Caki2 (cell line): ENCODE data around the gene KIF3A. TPM values are rescaled to one million over a fixed set of nuclear protein-coding genes. Genes with fewer than 3 reads are reported as not detected.
"Not testable (repeated sequence)": the region's sequence is repeated elsewhere in the genome, so short reads cannot be mapped to it uniquely, and the experiment has no call there.

Experiments used
- DNase-seq: peaks from one replicate; pipeline ENCODE4 v3.0.0-alpha.2; 2015; ENCODE audit warnings: low read depth
- in situ Hi-C: cut with HindIII; loops from 2 replicates; pipeline ENCODE4 v1.10.0; 2016; ENCODE audit warnings: low sequenced_read_pairs, low pct_unique_long_range_greater_than_20kb, mixed read lengths
- total RNA-seq: library from RNA; depleted of rRNA; stranded (reverse); fragments of >200 nt; shearing (Covaris generic); gene quantifications from 2 replicates; pipeline ENCODE4 v1.2.3, GENCODE V29; 2014; ENCODE audit warnings: low replicate concordance

Gene KIF3A
- total RNA-seq, 1 experiment from 2014 or later, result 2.1 TPM

DNA sequence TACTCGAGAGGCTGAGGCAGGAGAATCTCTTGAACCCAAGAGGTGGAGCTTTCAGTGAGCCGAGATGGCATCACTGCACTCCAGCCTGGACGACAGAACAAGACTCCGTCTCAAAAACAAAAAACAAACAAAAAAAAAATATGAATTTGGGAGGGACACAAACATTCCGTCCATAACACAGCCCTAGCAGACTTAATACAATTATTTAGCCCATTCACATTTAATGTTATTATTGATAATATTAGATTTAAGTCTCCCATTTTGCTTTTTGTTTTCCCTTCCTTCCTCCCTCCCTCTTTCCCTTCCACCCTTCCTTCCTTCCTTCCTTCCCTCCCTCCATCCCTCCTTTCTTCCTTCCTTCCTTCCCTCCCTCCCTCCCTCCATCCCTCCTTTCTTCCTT is 5.3 kb upstream of the KIF3A start:
- in situ Hi-C loops, result no loop called here
- DNase-seq, result no peak

DNA sequence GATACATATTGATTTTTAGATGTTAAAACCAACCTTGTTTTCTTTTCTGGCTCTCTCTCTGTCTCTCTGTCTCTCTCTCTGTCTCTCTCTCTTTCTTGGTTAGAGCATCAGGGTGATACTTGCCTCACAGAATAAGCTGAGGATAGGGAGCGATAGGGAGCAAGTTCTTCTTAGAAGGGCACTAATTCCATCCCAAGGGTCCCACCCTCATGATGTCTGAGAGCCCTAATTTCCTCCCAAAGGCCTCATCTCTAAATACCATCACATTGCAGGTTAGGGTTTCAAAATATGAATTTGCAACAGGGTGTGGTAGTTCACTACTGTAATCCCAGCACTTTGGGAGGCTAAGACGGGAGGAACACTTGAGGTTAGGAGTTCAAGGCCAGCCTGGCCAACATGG is 4.8 kb upstream of the KIF3A start:
- DNase-seq, result no peak
- in situ Hi-C loops, result no loop called here

DNA sequence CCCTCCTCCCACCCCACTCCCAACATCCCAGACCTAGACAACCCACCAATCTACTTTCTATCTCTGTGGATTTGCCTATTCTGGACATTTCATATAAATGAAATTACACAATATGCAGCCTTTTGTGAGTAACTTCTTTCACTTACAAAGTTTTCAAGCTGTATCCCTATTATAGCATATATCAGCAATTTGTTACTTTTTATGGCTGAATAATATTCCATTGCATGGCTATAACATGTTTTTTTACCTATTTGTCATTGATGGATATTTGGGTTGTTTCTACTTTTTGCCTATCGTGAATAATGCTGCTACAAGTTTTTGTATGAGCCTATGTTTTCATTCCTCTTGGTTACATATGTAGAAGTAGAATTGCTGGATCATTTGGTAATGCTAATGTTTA is 1.9 kb upstream of the KIF3A start:
- in situ Hi-C loops, result no loop called here
- DNase-seq, result no peak

DNA sequence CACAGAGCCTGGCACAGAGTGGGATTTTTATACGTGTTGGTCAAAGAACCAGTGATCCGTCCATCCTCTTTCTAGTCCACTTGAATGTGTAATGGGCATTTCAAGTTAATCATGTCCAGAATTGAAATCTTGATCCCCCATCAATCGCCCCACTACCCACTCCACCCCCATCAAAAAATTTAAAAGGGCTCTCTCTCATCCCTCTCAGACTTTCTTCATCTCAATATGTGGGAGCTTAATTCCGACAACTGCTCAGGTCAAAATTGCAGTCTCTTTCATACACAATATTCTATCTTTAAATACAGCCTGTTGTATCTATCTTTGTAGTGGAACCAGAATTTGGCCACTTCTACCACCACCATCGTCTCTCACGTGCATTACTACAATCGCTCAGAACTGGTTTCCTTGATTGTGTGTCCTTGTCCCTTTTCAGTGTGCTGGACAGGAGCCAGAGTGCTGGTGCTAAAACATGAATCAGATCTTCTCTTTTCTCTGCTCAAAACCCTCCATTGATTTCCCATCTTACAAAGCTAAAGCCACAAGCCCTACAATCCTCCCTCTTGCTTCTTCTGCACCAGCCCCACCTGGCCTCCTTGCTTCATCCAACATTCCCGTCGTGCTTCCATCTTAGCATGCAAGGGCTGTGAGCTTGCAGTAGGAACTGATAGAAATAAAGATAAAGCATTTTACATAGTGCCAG is 786 bp upstream of the KIF3A start:
- DNase-seq, result no peak
- in situ Hi-C loops, result no loop called here

DNA sequence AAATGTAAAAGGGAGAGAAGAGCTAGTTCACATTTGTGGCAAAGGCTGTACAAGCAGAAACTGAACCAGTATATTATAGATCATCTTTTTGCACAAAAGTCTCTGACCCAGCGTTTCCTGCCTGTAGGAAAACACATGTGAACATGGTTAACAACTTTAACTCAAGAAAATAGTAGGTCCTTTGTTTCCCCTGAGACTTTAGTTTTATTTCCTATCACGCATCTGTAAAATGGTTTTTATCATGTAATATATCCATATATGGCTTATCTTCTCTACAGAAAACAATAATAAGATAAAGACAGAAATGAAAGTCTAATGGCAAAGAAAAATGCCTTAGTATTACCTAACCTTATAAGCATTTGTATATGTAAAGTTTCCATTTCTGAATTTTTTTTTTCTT is 2.7 kb downstream of the KIF3A start:
- in situ Hi-C loops, result no loop called here
- no peak for DNase-seq

DNA sequence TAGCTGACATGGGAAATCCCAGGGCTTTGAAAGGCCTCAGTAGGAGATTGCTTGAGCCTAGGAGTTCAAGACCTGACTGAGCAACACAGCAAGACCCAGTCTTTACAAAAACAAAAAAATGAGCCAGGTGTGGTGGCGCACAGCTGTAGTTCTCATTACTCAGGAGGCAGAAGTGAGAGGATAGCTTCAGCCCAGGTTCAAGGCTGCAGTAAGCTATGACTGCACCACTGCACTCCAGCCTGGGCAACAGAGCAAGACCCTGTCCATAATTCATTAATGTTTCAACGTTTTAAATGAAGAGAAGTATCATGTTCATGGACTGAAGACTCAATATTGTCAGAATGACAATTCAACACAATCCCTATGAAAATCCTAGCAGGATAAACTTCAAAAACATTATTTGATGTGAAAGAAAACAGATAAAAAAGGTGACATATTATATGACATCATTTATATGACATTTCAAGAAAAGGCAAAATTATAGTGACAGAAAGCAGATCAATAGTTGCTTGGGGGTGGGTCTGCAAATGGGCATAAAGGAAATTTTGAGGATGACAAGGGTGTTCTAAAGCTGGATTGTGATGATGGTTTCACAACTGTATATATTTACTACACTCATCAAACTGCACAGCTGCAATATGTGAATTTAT is 3.7 kb downstream of the KIF3A start:
- in situ Hi-C loops, result no loop called here
- no peak for DNase-seq

DNA sequence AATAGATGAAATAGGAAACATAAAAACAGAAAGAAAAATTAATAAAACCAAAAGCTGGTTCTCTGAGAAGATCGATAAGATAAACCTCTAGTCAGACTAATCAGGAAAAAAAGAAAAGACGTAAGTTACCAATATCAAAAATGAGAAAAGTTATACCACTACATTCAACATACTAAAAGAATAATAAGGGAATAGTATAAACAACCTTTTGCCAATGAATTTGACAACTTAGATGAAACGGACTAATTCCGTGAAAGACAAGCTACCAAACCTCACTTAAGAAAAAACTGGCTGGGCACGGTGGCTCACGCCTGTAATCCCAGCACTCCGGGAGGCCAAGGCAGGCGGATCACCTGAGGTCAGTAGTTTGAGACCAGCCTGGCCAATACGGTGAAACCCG is 7.5 kb downstream of the KIF3A start:
- DNase-seq, result no peak
- in situ Hi-C loops, result no loop called here

DNA sequence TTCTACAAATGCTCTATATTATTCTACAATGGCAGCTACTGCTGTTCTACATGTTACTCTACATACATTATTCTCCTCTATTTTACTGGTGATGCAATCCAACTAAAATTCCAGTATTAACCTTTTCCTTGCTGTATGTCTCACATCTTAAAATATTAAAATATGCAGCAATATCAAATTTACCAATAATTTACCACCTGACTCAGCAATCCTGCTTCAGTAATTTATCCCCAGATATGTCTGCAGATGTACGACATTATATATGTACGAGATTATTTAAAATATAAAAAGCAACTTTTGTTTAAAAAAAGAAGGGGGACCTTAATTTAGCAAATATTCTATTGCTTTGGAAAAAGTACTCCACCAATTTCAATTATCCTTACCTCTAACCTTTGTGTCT is 11.6 kb downstream of the KIF3A start:
- DNase-seq, result no peak
- in situ Hi-C loops, result no loop called here

DNA sequence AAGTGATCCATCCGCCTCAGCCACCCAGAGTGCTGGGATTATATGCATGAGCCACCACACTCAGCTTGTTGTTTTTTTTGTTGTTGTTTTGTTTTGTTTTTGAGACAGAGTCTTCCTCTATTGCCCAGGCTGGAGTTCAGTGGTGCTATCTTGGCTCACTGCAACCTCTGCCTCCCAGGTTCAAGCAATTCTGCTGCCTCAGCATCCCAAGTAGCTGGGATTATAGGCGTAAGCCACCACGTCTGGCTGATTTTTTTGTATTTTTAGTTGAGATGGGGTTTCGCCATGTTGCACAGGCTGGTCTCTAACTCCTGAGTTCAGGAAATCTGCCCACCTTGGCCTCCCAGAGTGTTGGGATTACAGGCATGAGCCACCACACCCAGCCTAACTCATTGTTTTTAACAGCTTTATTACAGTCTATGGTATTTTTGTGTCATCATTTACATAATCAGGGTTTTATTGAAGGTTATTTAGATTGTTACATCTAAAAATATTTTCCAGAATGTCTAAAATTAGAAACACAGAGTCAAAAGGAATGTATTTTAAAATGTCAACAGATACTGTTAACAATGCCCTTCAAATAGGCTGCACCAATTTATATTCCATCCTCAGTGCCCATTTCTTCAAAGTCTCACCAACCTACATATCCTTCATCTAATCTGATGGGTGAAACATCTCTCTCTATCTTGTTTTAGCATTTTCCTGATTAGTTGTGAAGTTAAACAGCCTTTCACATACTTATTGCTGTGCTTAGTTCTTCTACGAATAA is 18.6 kb downstream of the KIF3A start:
- no peak for DNase-seq
- in situ Hi-C loops, result no loop called here

DNA sequence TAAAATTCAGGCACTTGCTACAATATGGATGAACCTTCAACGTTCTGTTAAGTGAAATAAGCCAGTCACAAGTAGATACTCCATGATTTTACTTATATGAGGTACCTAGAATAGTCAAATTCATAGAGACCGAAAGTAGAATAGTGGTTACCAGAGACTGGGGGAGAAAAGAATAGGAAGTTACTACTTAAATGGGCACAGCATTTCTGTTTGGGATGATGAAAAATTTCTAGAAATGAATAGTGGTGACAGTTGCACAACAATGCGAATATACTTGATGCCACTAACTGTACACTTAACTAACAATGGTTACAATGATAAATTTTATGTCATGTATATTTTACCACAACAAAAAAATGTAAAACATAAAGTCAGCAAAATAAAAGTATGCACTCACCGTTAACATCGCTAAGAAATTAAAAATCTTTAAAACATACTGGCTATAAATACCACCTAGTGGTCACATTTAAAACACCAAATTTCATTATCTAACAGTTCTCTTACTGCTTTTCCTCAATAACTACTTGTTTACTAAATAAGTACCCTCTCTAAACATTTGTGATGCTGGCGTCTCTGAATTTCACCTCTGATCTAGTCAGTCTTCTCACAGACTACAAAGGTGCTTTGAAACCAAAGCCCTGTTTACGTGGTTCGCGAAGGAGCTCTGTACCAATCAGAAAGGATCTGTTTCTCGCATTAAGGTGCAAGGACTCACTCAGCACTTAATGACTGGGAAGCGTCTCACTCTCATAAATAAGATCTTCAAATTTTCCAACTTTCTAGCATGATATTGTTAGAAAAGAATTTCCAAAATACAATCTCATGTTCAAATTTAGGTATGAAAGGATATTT is 22.7 kb downstream of the KIF3A start:
- in situ Hi-C loops, result no loop called here
- DNase-seq, result peak; percentile 10

DNA sequence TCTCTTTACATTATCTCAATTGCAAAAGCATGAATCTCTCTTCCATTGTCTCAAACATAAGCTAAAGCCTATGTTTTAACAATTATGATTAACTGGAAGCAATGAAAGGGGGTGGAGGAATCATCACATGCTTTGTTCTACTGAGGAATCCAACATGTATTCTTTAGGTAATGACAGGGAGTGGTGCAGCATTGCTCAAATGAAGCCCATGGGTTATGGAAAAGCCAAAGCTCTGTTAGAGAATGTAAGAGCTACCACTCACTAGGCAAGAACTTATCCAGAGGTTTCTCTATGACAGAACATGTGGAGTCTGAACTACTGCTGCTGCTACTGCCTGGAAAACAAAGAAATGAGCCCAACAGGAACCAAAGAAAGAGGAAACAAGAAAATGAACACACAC is 28.7 kb downstream of the KIF3A start:
- in situ Hi-C loops, result no loop called here
- DNase-seq, result no peak

DNA sequence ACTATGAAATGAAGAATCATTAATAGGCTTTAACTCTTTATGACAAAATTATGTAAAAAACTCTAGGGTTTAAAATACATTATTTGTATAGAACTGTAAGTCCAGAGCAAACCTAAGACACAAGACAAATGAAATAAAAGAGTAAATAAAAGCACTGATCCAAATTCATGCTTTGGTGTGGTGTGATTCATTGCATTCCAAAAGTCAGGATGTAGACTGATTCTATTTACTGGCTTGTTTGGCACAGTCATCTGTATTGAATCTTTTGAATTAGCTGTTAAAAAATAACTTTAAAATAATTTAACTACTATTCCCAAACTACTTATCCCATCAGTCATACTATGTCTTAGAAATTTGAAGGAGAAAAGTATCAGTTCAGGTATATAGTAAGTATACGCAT is 32.5 kb downstream of the KIF3A start:
- no peak for DNase-seq
- in situ Hi-C loops, result no loop called here

DNA sequence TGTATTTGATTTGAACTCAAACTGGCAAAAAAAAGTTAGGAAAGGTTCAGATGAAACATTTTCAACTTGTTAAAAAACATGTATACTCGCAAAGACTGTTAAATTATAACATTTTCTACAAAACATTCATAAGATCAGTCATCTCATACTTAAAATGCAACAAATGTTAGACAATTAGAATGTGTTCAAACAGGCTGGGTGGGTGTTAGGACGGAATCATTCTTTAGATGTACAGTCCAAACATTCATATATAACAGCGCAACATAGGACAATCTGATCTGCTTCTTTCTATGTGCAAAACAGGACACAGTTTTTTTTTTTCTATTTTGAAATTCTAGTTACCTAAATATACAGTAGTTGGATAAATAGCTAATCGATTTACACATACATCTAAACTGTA is 41.4 kb downstream of the KIF3A start:
- in situ Hi-C loops, result no loop called here
- DNase-seq, result no peak

DNA sequence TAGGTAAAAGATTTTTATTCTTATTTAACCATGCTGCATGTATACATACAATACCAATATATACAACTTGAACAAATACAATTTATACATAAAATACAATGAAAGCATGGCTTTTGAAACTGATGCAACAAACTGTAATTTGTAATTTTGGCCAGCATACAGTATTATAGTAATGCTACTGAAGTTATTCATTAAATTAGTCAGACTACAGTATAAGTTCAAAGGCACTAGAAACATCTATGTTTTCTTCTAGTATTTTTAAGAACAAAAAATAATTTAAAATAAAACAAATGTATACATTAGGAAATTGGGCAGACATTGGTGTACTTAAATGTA is 44.7 kb downstream of the KIF3A start:
- DNase-seq, result no peak
- in situ Hi-C loops, result no loop called here

DNA sequence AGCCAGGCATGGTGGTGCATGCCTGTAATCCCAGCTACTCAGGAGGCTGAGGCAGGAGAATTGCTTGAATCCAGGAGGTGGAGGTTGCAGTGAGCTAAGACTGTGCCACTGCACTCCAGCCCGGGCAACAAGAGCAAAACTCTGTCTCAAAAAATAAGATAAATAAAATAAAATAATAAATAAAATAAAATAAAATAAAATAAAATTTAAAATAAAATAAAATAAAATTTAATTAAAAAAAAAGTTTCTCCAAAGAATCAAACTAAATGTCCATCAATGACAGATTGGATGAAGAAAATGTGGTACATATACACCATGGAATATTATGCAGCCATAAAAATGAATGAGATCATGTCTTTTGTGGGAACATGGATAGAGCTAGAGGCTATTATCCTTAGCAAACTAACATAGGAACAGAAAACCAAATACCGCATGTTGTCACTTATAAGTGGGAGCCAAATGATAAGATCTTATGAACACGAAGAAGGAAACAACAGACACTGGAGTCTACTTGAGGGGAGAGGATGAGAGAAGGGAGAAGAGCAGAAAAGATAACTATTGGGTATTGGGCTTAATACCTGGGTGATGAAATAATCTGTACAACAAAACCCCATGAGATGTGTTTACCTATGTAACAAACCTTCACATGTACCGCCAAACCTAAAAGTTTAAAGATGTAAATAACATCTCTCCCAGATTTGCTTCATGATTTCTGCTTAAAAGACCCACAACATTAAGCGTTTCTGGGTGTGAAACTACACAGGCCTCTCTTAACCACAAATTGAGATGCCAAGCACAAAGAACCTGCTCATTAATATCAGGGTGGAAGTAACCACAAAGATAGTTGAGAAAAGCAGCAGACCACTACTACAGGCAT is 45.4 kb downstream of the KIF3A start:
- in situ Hi-C loops, DNase-seq: not testable (repeated sequence)

DNA sequence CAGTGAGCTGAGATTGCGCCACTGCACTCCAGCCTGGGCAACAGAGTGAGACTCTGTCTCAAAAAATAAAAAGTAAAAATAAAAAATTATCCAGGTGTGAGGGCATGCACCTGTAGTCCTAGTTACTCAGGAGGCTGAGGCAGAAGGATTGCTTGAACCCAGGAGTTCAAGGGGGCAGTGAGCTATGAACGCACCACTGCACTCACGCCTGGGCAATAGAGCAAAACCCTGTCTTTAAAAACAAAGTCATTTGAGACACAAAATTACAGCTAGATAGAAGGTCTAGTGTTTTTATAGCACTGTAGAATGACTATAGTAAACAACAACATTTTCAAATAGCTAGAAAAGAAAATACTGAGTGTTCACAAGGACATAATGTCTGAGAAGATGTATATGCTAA is 47.2 kb downstream of the KIF3A start:
- in situ Hi-C loops, result no loop called here
- no peak for DNase-seq

DNA sequence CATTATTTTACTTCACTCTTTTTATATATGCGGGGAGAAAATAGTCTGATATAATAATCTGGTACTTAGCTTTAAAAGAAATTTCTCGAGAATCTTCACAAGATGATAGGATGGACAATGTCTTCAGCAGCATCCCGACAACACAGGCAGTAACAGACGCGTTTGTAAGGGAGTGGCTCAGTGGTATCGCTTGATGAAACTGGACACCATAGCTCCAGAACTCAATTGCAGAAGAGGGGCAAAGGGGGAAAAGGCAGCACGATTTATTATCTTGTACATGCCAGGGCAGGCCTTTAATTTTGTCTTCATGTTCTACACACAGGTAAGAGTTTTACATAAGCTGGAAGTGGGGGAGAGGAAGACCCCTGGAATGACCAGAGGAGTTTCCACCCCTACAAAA is 47.8 kb downstream of the KIF3A start:
- no peak for DNase-seq
- in situ Hi-C loops, result no loop called here
